H9 (cell line): ENCODE data around the gene SLC8B1. TPM values are rescaled to one million over a fixed set of nuclear protein-coding genes. Genes with fewer than 3 reads are reported as not detected.

ENCODE experiments used
- DNase-seq: peaks from one replicate; pipeline ENCODE4 v3.0.0-alpha.2; 2017
- H2AFZ ChIP-seq: one replicate; pipeline ENCODE4 v1.6.1; 2013; ENCODE audit warnings: mild to moderate bottlenecking, low read length, control low read depth, moderate library complexity
- H2AK5ac ChIP-seq: 2 replicates; pipeline ENCODE4 v1.6.1; 2013; ENCODE audit warnings: low read length, control low read depth, mixed read lengths; ENCODE audit not compliant: insufficient read length
- H2BK120ac ChIP-seq: one replicate; pipeline ENCODE4 v1.6.1; 2013; ENCODE audit warnings: low read depth, mild to moderate bottlenecking, low read length, control low read depth, inconsistent platforms; ENCODE audit not compliant: poor library complexity, severe bottlenecking
- H2BK12ac ChIP-seq: 2 replicates; pipeline ENCODE4 v1.6.1; 2013; ENCODE audit warnings: low read length, control low read depth, mixed read lengths, low read depth; ENCODE audit not compliant: insufficient read length
- H2BK15ac ChIP-seq: 2 replicates; pipeline ENCODE4 v1.6.1; 2013; ENCODE audit warnings: low read depth, low read length, control low read depth
- H2BK20ac ChIP-seq: one replicate; pipeline ENCODE4 v1.6.1; 2013; ENCODE audit warnings: low read depth, mild to moderate bottlenecking, low read length, control low read depth, inconsistent platforms; ENCODE audit not compliant: poor library complexity, severe bottlenecking
- H2BK5ac ChIP-seq: 2 replicates; pipeline ENCODE4 v1.6.1; 2013; ENCODE audit warnings: low read length, control low read depth, mixed read lengths; ENCODE audit not compliant: insufficient read length
- H3K14ac ChIP-seq: 2 replicates; pipeline ENCODE4 v1.6.1; 2013; ENCODE audit warnings: low read length, control low read depth; ENCODE audit not compliant: insufficient read depth
- H3K18ac ChIP-seq: 2 replicates; pipeline ENCODE4 v1.6.1; 2013; ENCODE audit warnings: low read depth, mild to moderate bottlenecking, mixed read lengths, low read length, control low read depth; ENCODE audit not compliant: insufficient read length
- H3K23ac ChIP-seq: 2 replicates; pipeline ENCODE4 v1.6.1; 2013; ENCODE audit warnings: low read length, control low read depth, mixed read lengths, low read depth; ENCODE audit not compliant: insufficient read length
- H3K23me2 ChIP-seq: 2 replicates; pipeline ENCODE4 v1.6.1; 2013; ENCODE audit warnings: low read depth, mild to moderate bottlenecking, mixed read lengths, low read length, control low read depth; ENCODE audit not compliant: insufficient read length, poor library complexity, severe bottlenecking
- H3K27ac ChIP-seq: 2 replicates; pipeline ENCODE4 v1.5.1; 2013; ENCODE audit warnings: low read length, control low read depth, mixed read lengths, low read depth; ENCODE audit not compliant: insufficient read length
- H3K27me3 ChIP-seq: 2 replicates; pipeline ENCODE4 v1.6.1; 2013; ENCODE audit warnings: low read length, control low read depth, inconsistent platforms; ENCODE audit not compliant: insufficient read depth
- H3K4ac ChIP-seq: 2 replicates; pipeline ENCODE4 v1.6.1; 2013; ENCODE audit warnings: low read depth, mild to moderate bottlenecking, control low read depth, inconsistent platforms, low read length, moderate library complexity
- H3K4me1 ChIP-seq: 2 replicates; pipeline ENCODE4 v1.6.1; 2013; ENCODE audit warnings: low read length, control low read depth, inconsistent platforms; ENCODE audit not compliant: insufficient read depth
- H3K4me2 ChIP-seq: 2 replicates; pipeline ENCODE4 v1.6.1; 2013; ENCODE audit warnings: low read length, control low read depth, mixed read lengths; ENCODE audit not compliant: insufficient read length, insufficient read depth
- H3K56ac ChIP-seq: 2 replicates; pipeline ENCODE4 v1.6.1; 2013; ENCODE audit warnings: low read depth, mild to moderate bottlenecking, mixed read lengths, low read length, control low read depth; ENCODE audit not compliant: insufficient read length
- H3K79me1 ChIP-seq: 2 replicates; pipeline ENCODE4 v1.6.1; 2013; ENCODE audit warnings: low read depth, mild to moderate bottlenecking, moderate library complexity, low read length, control low read depth, inconsistent platforms; ENCODE audit not compliant: insufficient read depth, poor library complexity, severe bottlenecking
- H3K79me2 ChIP-seq: 2 replicates; pipeline ENCODE4 v1.6.1; 2013; ENCODE audit warnings: low read length, control low read depth, inconsistent platforms; ENCODE audit not compliant: insufficient read depth
- H3K9ac ChIP-seq: 2 replicates; pipeline ENCODE4 v1.6.1; 2013; ENCODE audit warnings: low read length, control low read depth, mixed read lengths; ENCODE audit not compliant: insufficient read length; ENCODE audit errors: extremely low read depth
- H3K9me3 ChIP-seq: one replicate; pipeline ENCODE4 v1.6.1; 2013; ENCODE audit warnings: low read depth, low read length, inconsistent platforms; ENCODE audit not compliant: control insufficient read depth
- H3T11ph ChIP-seq: one replicate; pipeline ENCODE4 v1.6.1; 2013; ENCODE audit warnings: mild to moderate bottlenecking, low read length, control low read depth, inconsistent platforms
- H4K20me1 ChIP-seq: one replicate; pipeline ENCODE4 v1.6.1; 2013; ENCODE audit not compliant: control insufficient read depth, insufficient read length, insufficient read depth
- H4K5ac ChIP-seq: 2 replicates; pipeline ENCODE4 v1.6.1; 2013; ENCODE audit warnings: low read depth, mild to moderate bottlenecking, mixed read lengths, low read length, control low read depth; ENCODE audit not compliant: insufficient read length
- H4K8ac ChIP-seq: replicated peaks from 2 replicates; pipeline ENCODE4 v1.6.1; 2013; ENCODE audit warnings: low read length, control low read depth, mixed read lengths, low read depth; ENCODE audit not compliant: insufficient read length
- H4K91ac ChIP-seq: 2 replicates; pipeline ENCODE4 v1.6.1; 2013; ENCODE audit warnings: low read depth, mild to moderate bottlenecking, moderate library complexity, mixed read lengths, low read length, control low read depth; ENCODE audit not compliant: insufficient read length
- H3K27ac Mint-ChIP-seq, 3 experiments: 2 replicates in 2 of 3; 3 replicates in 1 of 3; pipeline ENCODE4 v1.8.0; 2020 to 2021; ENCODE audit warnings: mixed read lengths in 3 of 3, mild to moderate bottlenecking in 1 of 3, moderate library complexity in 1 of 3
- H3K27me3 Mint-ChIP-seq: 2 replicates; pipeline ENCODE4 v1.8.0; 2021; ENCODE audit warnings: low read depth, mild to moderate bottlenecking, moderate library complexity, mixed read lengths
- H3K36me3 Mint-ChIP-seq, 3 experiments: 2 replicates in 2 of 3; 3 replicates in 1 of 3; pipeline ENCODE4 v1.8.0; 2020 to 2021; ENCODE audit warnings: low read depth in 3 of 3, mixed read lengths in 3 of 3; ENCODE audit not compliant: insufficient read depth in 1 of 3
- H3K4me1 Mint-ChIP-seq, 2 experiments: 2 replicates each; pipeline ENCODE4 v1.8.0; 2020; ENCODE audit warnings: mixed read lengths in 2 of 2
- H3K4me3 Mint-ChIP-seq, 2 experiments: 2 replicates in 1 of 2; 3 replicates in 1 of 2; pipeline ENCODE4 v1.8.0; 2020 to 2021; ENCODE audit warnings: mild to moderate bottlenecking in 2 of 2, mixed read lengths in 2 of 2, moderate library complexity in 1 of 2
- H3K9me3 Mint-ChIP-seq, 2 experiments: 2 replicates in 1 of 2; 3 replicates in 1 of 2; pipeline ENCODE4 v1.8.0; 2020; ENCODE audit warnings: mild to moderate bottlenecking in 2 of 2, mixed read lengths in 2 of 2, moderate library complexity in 1 of 2
- WGBS: extraction: QIAGEN DNeasy Blood & Tissue Kit; methylation state at CpG from one replicate; pipeline ENCODE4 v1.1.7; 2013; ENCODE audit warnings: missing lambda C conversion rate, low lambda C conversion rate, mixed read lengths; ENCODE audit not compliant: insufficient read length; ENCODE audit errors: extremely low coverage; 5-methylcytosine and 5-hydroxymethylcytosine counted together
- total RNA-seq: library from RNA; stranded (reverse); gene quantifications from 2 replicates; pipeline ENCODE4 v1.2.1, GENCODE V29; 2021
- TF ChIP-seq, protein P1 (sequence below): fragments of 200-600 bp; sonication (generic); conservative IDR thresholded peaks from 3 replicates; pipeline ENCODE4 v1.8.0; 2021; ENCODE audit warnings: antibody characterized with exemption, mild to moderate bottlenecking

Gene SLC8B1
- total RNA-seq, 1 experiment from 2014 or later = 10.4 TPM

DNA sequence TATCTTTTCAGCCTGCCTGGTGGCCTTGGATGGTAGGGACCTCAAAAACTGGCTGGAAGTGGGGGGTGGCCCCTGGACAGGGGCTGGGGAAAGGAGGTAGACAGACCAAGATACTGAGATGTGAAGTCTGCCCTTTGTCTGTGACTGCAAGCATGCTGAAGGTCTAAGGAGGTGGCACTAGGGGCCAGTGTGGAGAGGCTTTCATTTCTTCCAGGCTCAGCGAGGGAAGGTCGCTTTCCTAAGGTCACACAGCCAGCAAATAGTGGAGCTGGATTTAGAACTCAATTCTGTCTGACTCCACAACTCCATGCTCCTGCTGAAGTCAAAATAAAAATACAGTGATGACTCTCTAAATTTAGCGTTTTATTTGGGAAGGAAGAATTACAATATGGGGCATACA lies 12.2 kb upstream of the SLC8B1 start:
- H2BK12ac ChIP-seq = no peak overlapping the region
- no peaks in the 10 kb centered on the region for H3K36me3 Mint-ChIP-seq
- H4K8ac ChIP-seq = no peak overlapping the region
- no peaks in the 10 kb centered on the region for H4K20me1 ChIP-seq
- DNase-seq = peak; percentile 52
- H3K27me3 Mint-ChIP-seq = peaks cover 8% of the 10 kb centered on the region
- H3K27ac Mint-ChIP-seq = peak overlapping the region in 2 of 3 experiments; percentile 38 to 41; a peak in 1 of 7 replicates
- H2BK20ac ChIP-seq = no peak overlapping the region
- H3K4me3 Mint-ChIP-seq = no peak overlapping the region; a peak in 1 of 5 replicates
- H4K5ac ChIP-seq = no peak overlapping the region
- H3K27ac ChIP-seq = no peak overlapping the region
- no peak overlapping the region for H4K91ac ChIP-seq
- TF ChIP-seq, protein P1, sequence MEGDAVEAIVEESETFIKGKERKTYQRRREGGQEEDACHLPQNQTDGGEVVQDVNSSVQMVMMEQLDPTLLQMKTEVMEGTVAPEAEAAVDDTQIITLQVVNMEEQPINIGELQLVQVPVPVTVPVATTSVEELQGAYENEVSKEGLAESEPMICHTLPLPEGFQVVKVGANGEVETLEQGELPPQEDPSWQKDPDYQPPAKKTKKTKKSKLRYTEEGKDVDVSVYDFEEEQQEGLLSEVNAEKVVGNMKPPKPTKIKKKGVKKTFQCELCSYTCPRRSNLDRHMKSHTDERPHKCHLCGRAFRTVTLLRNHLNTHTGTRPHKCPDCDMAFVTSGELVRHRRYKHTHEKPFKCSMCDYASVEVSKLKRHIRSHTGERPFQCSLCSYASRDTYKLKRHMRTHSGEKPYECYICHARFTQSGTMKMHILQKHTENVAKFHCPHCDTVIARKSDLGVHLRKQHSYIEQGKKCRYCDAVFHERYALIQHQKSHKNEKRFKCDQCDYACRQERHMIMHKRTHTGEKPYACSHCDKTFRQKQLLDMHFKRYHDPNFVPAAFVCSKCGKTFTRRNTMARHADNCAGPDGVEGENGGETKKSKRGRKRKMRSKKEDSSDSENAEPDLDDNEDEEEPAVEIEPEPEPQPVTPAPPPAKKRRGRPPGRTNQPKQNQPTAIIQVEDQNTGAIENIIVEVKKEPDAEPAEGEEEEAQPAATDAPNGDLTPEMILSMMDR = peak; percentile 31; the same call in 2 of the 3 replicates
- no peak overlapping the region for H2AFZ ChIP-seq
- H3K9ac ChIP-seq = no peak overlapping the region
- no peak overlapping the region for H2AK5ac ChIP-seq
- H3K9me3 ChIP-seq = no peaks in the 10 kb centered on the region
- H3K56ac ChIP-seq = no peak overlapping the region
- no peaks in the 10 kb centered on the region for H3K79me2 ChIP-seq
- no peak overlapping the region for H2BK5ac ChIP-seq
- no peaks in the 10 kb centered on the region for H3K9me3 Mint-ChIP-seq
- no peak overlapping the region for H2BK120ac ChIP-seq
- no peaks in the 10 kb centered on the region for H3K23me2 ChIP-seq
- H3K4ac ChIP-seq = no peak overlapping the region
- no peaks in the 10 kb centered on the region; the same call in 1 of the 2 replicates for H3K4me1 ChIP-seq
- H3K4me1 Mint-ChIP-seq = peaks cover 7 to 19% of the 10 kb centered on the region in 2 experiments
- no peak overlapping the region for H3K14ac ChIP-seq
- no peak overlapping the region for H3T11ph ChIP-seq
- no peaks in the 10 kb centered on the region for H3K27me3 ChIP-seq
- no peak overlapping the region for H3K23ac ChIP-seq
- WGBS = no CpG with 5 or more reads among the region's 3 CpGs
- no peaks in the 10 kb centered on the region for H3K79me1 ChIP-seq
- H3K18ac ChIP-seq = no peak overlapping the region
- no peak overlapping the region for H2BK15ac ChIP-seq
- H3K4me2 ChIP-seq = no peak overlapping the region
